ENCODE data around the gene ZNF256. TPM values are rescaled to one million over a fixed set of nuclear protein-coding genes. Genes with fewer than 3 reads are reported as not detected.
"Not testable (repeated sequence)": the region's sequence is repeated elsewhere in the genome, so short reads cannot be mapped to it uniquely, and the experiment has no call there.

Gene ZNF256
- total and polyA plus RNA-seq, 7 donors, result 1.6 to 3.7 (median 2.3) TPM

GRCh38 chr19:57934820-57935665, 12.5 kb downstream of the ZNF256 start, which contains the start of gene ZNF418:
TSS of gene ZNF418 (minus strand) at chr19:57935402. CDS start at chr19:57933822, 1,580 bp downstream.
- TF ChIP-seq, protein P1, sequence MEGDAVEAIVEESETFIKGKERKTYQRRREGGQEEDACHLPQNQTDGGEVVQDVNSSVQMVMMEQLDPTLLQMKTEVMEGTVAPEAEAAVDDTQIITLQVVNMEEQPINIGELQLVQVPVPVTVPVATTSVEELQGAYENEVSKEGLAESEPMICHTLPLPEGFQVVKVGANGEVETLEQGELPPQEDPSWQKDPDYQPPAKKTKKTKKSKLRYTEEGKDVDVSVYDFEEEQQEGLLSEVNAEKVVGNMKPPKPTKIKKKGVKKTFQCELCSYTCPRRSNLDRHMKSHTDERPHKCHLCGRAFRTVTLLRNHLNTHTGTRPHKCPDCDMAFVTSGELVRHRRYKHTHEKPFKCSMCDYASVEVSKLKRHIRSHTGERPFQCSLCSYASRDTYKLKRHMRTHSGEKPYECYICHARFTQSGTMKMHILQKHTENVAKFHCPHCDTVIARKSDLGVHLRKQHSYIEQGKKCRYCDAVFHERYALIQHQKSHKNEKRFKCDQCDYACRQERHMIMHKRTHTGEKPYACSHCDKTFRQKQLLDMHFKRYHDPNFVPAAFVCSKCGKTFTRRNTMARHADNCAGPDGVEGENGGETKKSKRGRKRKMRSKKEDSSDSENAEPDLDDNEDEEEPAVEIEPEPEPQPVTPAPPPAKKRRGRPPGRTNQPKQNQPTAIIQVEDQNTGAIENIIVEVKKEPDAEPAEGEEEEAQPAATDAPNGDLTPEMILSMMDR (IDR thresholded peaks at IDR 0.05), result no peak
- Histone ChIP-seq H3K9me3 (peaks cover 78% of the 10 kb centered on the region), H3K4me3 (peak within 1 kb of the TSS; percentile 81), H3K4me1 (no peaks in the 10 kb centered on the region), H3K27me3 (ENCODE audit: insufficient read depth in 3 of 3, low read length in 2 of 3) (no peaks in the 10 kb centered on the region), H3K27ac (peak within 1 kb of the TSS; percentile 58), H3K36me3 (ENCODE audit: insufficient read depth in 1 of 2, low read depth in 1 of 2) (peaks cover 6 to 15% of the 10 kb centered on the region in 2 donors)
- DNase-seq, result peak; percentile 39 to 65
- 3 to 4% (median 3%) methylated on average over 49 to 54 of the region's 54 CpGs for WGBS, 3 donors
- intact Hi-C loops (cut with DNase I), result no loop called here
- ATAC-seq, result peak; percentile 93 to 100 (median 98)

DNA sequence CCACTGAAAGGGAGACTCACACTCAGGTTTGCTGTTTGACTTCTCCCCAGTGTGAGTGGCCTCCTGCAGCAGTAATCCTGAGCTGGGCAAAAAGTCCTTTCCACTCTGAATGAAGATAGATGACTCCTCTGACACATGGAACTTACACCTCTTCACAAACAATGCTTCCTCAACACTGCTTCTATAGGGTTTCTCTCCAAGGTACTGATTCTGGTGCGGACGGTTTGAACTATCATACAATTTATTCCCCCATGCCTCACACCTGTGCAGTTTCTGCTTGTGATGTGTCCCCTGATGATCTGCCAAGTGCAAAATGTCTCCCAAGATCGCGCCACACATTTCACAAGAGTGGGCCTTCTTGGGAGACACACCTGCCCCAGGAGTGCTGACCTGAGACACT, 19.9 kb downstream of the ZNF256 start:
- Histone ChIP-seq H3K4me1 (no peaks in the 10 kb centered on the region), H3K4me3 (no peak overlapping the region), H3K9me3 (peaks cover 73% of the 10 kb centered on the region), H3K27me3 (ENCODE audit: insufficient read depth in 3 of 3, low read length in 2 of 3) (no peaks in the 10 kb centered on the region), H3K27ac (no peak overlapping the region), H3K36me3 (ENCODE audit: insufficient read depth in 1 of 2, low read depth in 1 of 2) (peaks cover 30 to 55% of the 10 kb centered on the region in 2 donors)
- intact Hi-C loops (cut with DNase I), result no loop called here
- WGBS, 3 donors, result 95 to 99% (median 98%) methylated on average over 4 of the region's 4 CpGs
- ATAC-seq (no peak), DNase-seq (no peak)
- TF ChIP-seq, protein P1 (IDR thresholded peaks at IDR 0.05), result no peak

DNA sequence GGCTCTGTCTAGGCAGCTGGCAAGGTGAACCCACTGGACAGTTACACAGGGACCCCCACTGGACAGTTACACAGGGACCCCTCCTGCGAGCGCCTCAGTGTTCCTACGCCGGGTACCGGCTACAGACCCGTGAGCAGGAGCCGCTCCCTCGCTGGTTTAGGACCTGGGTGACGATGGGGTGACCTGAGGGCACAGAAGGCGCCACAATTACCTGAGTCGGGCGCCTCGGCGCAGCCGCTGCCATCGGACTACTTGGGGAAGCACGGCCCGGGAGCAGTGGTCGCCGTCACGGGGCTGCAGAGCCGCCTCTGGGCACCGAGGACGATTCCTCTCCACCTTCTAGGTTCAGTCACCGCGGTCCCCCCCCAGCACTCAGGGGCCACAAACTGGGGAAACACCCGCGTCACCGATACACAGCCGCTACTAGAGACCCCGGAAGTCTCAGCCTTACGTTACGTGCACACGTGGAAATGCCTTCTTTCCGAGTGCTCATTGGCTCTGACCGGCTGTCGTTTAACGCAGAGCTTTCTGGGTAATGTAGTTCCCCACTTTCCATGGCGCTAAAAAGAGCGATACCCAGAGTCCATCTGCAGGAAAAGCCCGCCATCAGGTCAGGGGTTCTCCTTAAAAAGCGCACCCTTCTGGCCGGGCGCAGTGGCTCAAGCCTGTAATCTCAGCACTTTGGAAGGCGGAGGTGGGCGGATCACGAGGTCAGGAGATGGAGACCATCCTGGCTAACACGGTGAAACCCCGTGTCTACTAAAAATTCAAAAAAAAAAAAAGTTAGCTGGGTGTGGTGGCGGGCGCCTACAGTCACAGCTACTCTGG, 31.1 kb downstream of the ZNF256 start, which contains the start of gene ZNF417:
ZNF417 (minus strand) TSS at position 425 of the 828 bp plus-strand sequence; CDS start at position 244, 181 bp downstream.
- DNase-seq, result peak; percentile 75 to 85
- peak within 1 kb of the TSS; percentile 80 for H3K27ac ChIP-seq
- H3K27me3 ChIP-seq (ENCODE audit: insufficient read depth in 3 of 3, low read length in 2 of 3); H3K4me1 ChIP-seq: not testable (repeated sequence)
- H3K36me3 ChIP-seq (ENCODE audit: insufficient read depth in 1 of 2, low read depth in 1 of 2), result peaks cover 0 to 20% of the 10 kb centered on the region in 2 donors
- peak within 1 kb of the TSS; percentile 86 for H3K4me3 ChIP-seq
- 0 to 1% (median 0%) methylated on average over 43 to 51 of the region's 51 CpGs for WGBS, 3 donors
- peak; percentile 99 to 100 (median 100) for ATAC-seq
- intact Hi-C loops (cut with DNase I), result loop anchor here in 1 of 2 donors (10.0 kb wide), 1 partner anchor 192 kb away; the partner anchor contains the start of gene ZNF671
- H3K9me3 ChIP-seq, result peaks cover 12% of the 10 kb centered on the region

DNA sequence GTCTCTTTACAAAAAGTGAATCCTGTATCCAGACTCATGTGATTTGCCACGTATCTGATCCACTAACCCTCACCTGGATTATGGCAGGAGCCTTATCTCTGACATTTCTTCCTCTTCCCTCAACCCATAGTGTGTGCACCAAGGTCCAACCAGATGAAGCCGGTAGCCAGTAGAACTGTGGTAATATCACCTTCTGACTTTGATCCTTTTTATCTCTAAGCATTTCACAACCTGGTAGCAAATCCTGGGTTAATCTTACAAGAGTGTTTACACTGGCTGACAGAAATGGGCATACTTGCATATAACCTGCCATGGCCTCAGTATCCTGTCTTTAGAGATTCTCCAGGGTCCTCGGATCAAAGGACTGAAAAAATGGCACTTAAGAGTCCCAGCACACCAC, 33.0 kb downstream of the ZNF256 start:
- H3K27ac ChIP-seq, result no peak overlapping the region
- H3K36me3 ChIP-seq (ENCODE audit: insufficient read depth in 1 of 2, low read depth in 1 of 2), result peaks cover 0 to 27% of the 10 kb centered on the region in 2 donors
- H3K9me3 ChIP-seq, result peaks cover 12% of the 10 kb centered on the region
- WGBS, 3 donors, result 92 to 98% (median 94%) methylated on average over 3 of the region's 3 CpGs
- intact Hi-C loops (cut with DNase I), result loop anchor here in 1 of 2 donors (10.0 kb wide), 1 partner anchor 190 kb away; the partner anchor contains the start of gene ZNF671
- H3K27me3 ChIP-seq (ENCODE audit: insufficient read depth in 3 of 3, low read length in 2 of 3), result no peaks in the 10 kb centered on the region
- peaks cover 9% of the 10 kb centered on the region for H3K4me1 ChIP-seq
- DNase-seq, result no peak
- ATAC-seq, result no peak
- no peak overlapping the region for H3K4me3 ChIP-seq
- TF ChIP-seq, protein P1 (IDR thresholded peaks at IDR 0.05), result no peak

Measured in psoas muscle (tissue), 8 donors.